GM19099 (cell line): ENCODE data around the gene MEGF8.

Source experiments
- POLR2A ChIP-seq: IDR thresholded peaks from 3 replicates; pipeline ENCODE4 v1.6.1; 2011; ENCODE audit warnings: low read depth; ENCODE audit not compliant: insufficient read length; ENCODE audit errors: extremely low read depth

MEGF8 gene

DNA sequence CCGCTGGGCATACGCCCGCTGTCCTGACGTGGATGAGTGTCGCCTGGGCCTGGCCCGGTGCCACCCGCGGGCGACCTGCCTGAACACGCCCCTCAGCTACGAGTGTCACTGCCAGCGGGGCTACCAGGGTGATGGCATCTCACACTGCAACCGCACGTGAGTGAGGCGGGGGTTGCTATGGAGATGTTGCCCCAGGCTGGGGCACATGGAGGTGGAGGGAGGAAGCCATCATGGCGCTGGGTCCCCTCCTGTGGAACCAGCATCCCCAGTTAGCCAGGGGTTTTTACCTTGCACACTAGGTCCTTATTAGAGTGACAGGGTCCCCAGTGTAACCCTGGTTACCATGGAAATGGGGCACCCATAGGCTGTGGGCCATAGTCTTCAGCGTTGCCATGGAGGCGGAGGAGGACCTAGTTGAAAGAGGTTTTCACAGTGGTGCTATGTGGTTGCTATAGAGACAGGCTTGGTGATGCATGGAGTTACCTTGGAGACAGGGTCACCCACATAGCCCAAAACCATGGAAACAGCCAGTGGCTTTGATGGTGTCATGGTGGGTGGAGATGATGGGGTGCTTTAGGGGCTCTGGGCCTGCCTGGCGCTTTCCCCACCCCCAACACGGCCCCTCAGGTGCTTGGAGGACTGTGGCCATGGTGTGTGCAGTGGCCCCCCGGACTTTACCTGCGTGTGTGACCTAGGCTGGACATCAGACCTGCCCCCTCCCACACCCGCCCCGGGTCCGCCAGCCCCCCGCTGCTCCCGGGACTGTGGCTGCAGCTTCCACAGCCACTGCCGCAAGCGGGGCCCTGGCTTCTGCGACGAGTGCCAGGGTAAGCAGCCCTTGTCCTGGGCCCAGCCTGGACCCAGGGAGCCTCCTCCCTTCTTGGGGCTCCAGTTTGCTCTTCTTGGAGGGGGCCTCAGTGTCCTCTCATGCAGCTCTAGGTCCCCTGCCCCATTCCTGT, 27.1 kb downstream of the MEGF8 start:
- TF ChIP-seq POLR2A, result no peak

DNA sequence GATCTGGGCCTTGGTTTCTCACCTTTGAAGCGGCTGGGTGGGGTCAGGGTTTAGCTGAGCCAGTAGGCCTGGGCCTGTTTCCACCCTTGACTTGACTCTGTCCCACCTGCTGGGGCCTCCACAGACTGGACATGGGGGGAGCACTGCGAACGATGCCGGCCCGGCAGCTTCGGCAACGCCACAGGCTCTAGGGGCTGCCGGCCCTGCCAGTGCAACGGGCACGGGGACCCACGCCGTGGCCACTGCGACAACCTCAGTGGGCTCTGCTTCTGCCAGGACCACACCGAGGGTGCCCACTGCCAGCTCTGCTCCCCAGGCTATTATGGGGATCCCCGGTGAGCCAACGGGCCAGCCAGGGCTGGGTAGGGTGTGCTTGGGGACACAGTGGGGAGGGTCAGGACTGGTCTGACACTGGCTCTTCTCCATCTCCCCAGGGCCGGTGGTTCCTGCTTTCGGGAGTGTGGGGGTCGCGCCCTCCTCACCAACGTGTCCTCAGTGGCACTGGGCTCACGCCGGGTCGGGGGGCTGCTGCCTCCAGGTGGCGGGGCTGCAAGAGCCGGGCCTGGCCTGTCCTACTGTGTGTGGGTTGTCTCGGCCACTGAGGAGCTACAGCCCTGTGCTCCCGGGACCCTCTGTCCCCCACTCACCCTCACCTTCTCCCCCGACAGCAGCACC, 28.0 kb downstream of the MEGF8 start:
- TF ChIP-seq POLR2A, result no peak

DNA sequence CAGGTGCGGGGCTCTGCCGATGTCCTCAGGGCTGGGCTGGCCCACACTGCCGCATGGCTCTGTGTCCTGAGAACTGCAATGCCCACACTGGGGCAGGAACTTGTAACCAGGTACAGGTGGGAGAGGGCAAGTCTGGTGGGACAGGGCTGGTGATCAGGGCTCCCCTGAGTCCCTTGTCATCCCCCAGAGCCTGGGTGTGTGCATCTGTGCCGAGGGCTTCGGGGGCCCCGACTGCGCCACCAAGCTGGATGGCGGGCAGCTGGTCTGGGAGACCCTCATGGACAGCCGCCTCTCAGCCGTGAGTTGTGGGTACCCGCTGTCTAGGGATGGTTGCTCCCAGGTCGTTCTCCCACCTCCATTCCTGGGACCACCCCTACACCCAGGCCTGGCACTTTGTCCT, 30.5 kb downstream of the MEGF8 start:
- no peak for TF ChIP-seq POLR2A

DNA sequence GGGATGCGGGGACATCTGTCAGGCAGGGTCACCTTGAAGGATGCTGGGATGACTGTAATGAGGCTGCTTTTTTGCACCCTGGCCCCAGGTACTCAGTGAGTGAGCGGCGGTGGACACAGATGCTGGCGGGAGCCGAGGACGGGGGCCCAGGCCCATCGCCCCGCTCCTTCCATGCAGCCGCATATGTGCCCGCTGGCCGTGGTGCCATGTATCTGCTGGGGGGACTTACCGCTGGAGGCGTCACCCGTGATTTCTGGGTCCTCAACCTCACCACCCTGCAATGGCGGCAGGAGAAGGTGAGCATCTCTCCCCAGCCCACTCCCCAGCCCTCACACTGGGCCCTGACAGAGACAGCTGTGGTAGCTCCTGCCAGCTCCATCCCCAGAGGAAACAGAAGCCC, 31.3 kb downstream of the MEGF8 start:
- no peak for TF ChIP-seq POLR2A

DNA sequence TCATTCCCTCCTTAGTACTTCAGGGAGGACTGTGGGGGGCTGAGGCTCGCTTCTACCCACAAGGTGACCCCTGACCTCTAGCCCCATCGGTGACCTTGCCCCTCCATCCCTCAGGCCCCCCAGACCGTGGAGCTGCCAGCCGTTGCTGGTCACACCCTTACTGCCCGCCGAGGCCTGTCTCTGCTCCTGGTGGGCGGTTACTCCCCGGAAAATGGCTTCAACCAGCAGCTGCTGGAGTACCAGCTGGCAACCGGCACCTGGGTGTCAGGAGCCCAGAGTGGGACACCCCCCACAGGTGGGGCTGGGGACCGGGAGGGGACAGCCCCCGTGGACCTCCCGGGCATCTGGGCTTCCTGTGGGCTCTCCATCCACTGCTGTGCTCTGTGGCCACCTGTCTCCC, 31.9 kb downstream of the MEGF8 start:
- no peak for TF ChIP-seq POLR2A

DNA sequence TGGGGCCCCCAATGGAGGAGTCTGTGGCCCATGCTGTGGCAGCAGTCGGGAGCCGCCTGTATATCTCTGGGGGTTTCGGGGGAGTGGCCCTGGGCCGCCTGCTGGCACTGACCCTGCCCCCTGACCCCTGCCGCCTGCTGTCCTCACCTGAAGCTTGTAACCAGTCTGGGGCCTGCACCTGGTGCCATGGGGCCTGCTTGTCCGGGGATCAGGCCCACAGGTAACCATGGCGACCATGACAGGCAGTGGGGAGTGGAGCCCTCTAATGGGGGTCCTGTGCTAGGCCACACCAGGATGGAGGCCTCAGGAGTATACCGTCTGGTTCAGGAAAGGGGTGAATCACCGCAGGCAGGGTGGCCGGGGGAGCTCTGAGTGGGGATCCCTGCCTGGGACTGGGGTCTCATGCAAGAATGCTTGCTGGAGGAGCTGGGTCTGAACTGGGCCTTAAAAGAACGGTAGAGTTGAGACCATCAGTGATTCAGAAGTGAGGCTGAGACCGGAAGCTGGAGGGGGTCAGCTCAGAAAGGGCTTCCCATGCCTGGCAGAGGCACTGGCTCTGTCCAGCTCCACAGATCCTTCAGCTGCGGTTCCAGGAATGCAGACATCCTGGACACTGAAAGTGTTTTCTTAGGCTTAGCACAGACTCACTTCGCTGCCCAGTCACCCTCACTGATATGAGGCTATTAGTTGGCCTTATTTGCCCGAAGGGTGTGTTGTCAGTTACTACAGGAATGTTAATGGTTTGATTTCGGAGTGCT, 35.5 kb downstream of the MEGF8 start:
- no peak for TF ChIP-seq POLR2A

DNA sequence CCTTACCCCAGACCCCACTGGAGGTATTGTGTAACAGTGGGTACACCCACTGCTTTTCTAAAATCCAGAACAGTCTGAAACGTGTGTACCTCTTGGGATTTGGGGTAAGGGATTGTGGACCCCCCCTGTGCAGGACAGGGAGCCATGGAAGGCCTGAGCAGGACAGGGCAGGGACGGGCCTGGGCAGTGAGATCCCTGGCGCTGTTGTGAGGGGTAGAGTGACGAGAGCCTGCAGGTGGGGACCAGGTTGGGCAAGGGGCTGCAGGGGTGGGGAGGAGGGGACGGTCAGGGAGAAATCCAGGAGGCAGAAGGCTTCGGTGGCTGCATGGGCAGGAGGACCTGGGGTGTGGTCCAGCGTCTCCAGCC, 36.1 kb downstream of the MEGF8 start:
- no peak for TF ChIP-seq POLR2A

DNA sequence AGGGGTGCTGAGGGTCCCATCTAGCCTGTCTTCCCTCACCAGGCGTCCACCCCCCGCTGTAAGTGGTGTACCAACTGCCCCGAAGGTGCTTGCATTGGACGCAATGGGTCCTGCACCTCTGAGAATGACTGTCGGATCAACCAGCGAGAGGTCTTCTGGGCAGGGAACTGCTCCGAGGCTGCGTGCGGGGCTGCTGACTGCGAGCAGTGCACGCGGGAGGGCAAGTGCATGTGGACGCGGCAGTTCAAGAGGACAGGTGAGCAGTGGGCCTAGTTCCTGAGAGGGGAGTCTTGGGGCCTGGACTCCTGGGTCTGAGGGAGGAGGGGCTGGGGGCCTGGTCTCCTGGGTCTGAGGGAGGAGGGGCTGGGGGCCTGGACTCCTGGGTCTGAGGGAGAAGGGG, 36.9 kb downstream of the MEGF8 start:
- no peak for TF ChIP-seq POLR2A

DNA sequence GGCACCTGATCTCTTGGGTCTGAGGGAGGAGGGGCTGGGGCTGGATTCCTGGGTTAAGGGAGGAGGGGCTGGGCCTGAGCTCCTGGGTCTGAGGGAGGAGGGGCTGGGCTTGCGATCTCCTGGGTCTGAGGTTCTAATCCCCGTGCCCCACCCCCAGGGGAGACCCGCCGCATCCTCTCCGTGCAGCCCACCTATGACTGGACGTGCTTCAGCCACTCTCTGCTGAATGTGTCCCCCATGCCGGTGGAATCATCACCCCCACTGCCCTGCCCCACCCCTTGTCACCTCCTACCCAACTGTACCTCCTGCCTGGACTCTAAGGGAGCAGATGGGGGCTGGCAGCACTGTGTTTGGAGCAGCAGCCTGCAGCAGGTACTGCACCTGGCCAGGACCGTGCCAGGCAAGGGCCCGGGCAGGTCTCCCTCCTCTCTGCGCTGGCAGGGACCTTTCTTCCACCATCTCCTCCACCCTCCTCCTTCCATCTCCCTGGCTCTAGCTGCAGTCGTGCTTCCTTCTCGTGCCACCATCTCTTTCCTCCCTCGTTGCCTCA, 37.5 kb downstream of the MEGF8 start:
- no peak for TF ChIP-seq POLR2A

DNA sequence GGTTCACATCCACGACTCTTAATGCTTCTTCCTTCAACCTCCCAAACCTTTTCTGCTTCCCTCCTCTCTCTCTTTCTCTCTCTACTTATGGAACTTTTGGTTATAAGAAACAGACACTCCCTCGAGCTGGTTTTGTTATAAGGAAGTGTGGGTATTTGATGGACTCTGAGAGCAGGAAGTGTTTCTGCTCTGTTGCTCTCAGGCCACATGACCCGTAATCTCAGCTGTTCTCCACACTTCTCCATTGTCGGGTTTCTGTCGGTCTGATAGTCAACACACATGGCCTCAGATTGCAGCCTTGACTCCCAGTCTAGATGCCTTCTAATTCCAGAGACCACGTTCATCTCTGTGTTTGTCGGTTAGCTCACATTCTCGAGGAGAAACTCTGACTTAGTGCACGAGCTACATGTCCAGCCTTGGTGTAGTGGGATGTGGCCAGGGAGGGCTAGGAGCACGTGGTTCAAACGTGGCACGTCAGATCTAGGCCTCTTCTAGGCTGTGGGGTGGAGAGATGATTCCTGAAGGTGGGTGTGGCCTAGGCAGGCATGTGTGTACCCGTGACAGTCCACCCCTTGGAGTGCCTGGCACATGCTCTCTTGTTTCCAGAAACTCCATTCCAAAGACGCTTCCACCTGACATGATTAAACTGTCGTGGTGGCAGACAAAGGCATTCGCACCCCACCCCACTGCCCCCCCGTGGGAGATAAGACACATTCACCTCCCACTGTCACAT, 38.3 kb downstream of the MEGF8 start:
- no peak for TF ChIP-seq POLR2A

DNA sequence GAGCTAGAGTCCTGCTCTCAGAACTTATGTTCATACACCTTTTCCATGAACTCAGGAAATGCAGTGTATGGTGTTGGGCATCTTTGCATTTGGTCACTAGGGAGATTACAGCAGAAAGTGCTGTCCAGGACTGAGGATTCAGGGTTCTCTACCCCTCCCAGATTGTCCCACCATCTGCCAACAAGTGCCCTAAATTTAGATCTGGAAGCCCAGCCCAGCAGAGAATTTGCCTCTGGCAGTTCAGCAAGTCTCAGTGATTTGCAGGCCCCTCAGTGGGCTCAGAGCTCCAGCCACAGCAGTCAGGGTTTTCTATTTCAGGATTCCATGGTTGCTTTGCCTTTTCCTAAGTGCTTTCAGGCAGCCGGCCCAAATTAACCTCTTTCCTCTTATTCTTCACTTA, 41.2 kb downstream of the MEGF8 start:
- TF ChIP-seq POLR2A, result no peak

DNA sequence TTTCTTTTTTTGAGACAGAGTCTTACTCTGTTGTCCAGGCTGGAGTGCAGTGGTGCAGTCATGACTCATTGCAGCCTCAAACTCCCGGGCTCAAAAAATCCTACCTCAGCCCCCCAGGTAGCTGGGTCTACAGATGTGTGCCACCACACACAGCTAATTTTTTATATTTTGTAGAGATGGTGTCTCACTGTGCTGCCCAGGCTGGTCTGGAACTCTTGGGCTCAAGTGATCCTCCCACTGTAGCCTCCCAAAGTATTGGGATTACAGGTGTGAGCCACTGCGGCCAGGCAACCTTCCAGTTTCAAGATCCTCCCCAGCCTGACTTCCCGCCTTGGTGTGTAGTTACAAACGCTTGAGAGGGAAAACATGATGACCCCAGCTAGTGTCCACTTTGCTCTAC, 42.5 kb downstream of the MEGF8 start:
- no peak for TF ChIP-seq POLR2A

DNA sequence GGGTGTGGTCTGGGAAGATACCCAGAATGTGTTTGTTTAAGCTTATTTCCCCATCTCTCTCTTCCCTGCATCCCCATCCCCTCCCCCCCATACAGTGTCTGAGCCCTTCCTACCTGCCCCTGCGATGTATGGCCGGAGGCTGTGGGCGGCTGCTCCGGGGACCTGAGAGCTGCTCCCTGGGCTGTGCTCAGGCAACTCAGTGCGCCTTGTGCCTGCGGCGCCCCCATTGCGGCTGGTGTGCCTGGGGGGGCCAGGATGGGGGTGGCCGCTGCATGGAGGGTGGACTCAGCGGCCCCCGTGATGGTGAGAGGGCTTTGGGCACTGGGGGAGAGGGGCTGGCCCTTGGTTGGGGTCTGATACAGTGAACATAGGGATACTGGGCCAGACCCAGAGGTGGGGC, 42.9 kb downstream of the MEGF8 start:
- TF ChIP-seq POLR2A, result no peak

DNA sequence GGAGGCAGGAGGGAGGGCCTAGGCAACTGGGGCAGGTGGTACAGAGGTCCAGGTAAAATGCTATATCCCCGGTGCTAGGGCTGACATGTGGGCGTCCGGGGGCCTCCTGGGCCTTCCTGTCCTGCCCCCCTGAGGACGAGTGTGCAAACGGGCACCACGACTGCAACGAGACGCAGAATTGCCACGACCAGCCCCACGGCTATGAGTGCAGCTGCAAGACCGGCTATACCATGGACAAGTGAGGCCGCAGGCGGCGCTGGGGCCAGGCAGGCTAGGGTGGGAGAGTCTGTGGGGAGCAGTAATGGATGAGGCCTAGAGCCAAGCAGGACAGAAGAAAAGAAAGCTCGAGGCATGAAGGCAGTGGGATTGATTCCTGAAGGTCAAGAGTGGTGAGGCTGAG, 43.3 kb downstream of the MEGF8 start:
- TF ChIP-seq POLR2A, result no peak

DNA sequence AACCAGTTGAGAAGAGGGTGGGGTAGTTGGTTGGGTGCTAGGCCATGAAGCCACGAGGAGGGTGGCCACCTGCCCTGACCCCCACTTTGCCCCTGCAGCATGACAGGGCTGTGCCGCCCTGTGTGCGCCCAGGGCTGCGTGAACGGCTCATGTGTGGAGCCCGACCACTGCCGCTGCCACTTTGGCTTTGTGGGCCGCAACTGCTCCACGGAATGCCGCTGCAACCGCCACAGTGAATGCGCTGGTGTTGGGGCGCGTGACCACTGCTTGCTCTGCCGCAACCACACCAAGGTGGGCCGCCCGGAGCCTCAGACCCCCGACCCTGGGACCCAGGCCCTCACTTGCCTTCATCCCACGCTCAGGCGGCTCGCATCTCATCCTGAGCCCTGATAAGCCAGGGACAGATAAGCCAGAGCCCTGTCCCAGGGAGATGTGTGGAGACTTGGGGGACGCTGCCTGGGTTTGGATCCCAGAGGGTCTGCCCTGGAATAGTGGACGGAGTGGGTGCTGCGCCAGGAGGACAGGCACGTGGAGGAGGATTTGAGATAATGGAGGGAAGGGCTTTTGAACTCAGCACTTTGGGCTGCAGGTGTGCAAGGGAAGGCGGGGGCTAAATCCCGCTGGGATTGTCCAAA, 44.1 kb downstream of the MEGF8 start:
- no peak for TF ChIP-seq POLR2A

DNA sequence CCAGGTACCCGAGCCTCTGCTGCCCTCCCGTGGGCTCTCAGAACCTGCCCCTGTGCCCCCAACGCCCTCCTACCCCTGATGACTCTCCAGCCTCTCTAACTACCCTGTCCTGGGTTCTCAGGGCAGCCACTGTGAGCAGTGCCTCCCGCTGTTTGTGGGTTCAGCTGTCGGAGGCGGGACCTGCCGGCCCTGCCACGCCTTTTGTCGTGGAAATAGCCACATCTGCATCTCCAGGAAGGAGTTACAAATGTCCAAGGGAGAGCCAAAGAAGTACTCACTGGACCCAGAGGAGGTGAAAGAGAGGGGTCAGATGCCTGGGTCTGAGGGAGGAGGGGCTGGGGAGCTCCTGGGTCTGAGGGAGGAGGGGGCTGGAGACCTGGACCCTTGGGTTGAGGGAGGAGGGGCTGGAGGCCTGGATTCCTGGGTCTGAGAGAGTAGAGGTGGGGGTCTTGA, 44.7 kb downstream of the MEGF8 start:
- TF ChIP-seq POLR2A, result no peak
